ENCODE data around the gene LYRM4.
"Not testable (repeated sequence)": the region's sequence is repeated elsewhere in the genome, so short reads cannot be mapped to it uniquely, and the experiment has no call there.

LYRM4 gene

DNA sequence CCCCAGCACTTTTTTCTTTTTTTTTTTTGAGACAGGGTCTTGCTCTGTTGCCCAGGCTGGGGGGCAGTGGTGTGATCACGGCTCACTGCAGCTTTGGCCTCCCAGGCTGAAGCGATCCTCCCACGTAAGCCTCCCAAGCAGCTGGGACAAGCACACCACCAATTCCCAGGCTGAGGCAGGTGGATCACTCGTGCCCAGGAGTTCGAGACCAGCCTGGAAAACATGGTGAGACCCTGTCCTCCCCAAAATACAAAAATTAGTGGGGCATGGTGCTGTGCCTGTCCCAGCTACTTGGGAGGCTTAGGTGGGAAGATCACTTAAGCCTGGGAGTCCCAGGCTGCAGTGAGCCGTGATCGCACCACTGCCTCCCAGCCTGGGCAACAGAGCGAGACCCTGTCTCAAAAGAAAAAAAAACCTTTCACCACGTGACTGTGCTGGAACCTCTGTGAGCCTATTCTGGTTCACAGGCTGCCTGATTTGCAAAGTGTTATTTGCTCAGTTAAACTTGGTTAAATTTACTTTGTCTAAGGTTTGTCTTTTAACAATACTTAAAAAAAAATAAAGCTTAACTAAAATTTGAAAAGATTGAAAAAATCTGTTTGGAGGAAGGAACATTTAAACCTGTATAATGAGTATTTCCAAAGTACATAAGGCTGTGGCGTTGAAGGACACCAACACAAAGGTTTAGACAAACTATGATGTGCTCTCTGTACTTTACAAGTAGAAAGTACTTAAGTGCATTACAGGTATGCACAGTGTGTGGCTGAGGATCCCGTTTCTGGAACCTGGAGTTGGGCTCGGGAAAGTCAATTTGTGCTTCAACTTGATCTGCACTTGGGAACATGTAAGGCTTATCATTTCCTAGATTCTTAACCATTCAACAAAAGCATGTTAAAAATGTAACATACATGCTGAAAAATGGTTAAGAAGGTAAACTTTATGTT, 120.7 kb downstream of the LYRM4 start:
- no peak for DNase-seq

DNA sequence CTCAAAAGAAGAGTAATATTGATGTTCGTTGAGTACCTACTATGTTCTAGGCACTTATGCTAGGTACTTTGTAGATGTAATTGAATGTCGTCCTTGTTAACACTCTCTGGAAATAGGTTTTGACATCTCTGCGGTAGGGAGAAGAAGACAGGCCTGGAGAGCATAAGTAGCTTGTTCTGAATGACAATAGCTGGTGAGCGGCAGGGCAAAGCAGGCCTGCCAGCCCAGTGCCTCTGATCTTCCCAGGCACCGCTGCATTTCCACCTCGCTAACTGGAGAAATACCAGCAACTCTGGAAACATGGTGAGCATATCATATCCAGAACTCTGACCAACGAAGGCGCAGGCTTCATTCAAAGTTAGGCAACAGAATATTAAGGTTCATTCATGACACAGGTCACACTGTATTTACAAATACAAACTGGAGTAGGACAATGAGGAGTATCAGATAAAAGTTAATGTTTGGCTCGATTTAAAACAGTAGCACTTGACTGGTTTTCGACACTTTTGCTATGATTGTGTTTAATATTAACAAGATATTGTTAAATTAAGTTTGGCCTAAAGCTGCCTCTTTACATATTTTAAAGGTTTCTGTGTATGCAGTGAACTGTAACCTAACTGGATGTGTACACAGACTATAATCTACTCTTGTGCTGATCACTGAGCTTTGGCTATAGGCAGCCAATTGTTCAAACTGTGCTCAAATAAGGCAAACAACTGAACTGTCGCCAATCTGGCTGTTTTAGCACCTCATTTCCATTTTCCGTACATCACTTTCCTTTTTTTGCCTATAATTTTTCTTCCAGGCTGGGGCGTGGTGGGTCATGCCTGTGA, 121.5 kb downstream of the LYRM4 start:
- no peak for DNase-seq

DNA sequence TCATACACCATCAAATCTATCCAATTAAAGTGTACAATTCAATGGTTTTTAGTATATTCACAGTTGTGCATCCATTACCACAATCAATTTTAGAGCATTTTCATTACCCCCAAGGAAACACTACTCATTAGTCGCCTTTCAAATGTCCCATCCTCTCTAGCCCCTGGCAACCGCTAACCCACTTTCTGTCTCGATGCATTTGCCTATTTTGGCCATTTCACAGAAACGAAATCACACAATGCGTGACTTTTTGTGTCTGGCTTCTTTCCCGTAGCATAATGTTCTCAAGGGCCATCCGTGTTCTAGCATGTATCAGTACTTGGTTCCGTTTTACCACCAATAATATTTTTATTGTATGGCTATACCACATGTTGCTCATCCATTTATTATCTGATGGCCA, 123.9 kb downstream of the LYRM4 start:
- DNase-seq = no peak

DNA sequence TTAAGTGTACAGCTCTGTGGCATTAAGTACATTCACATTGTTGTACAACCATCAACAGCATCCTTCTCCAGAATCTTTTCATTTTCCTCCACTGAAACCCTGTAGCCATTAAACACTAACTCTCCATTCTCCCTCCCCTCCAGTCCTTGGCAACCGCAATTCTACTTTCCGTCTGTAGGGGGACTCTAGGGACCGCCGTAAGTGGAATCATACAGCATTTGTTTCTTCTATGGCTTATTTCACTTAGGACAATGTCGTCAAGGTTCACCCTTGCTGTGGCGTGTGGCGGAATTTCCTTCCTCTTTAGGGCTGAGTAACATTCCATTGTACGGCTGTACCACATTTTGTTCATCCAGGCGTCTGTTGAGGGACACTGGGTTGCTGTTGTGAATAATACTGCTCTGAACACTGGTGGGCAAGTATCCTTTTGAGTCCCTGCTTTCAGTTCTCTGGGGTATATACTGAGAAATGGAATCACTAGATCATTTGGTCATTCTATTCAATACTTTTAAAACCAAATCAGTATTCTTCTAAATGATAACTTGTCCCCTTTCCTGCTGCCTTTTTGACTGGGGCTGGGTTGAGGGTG, 124.9 kb downstream of the LYRM4 start:
- no peak for DNase-seq

DNA sequence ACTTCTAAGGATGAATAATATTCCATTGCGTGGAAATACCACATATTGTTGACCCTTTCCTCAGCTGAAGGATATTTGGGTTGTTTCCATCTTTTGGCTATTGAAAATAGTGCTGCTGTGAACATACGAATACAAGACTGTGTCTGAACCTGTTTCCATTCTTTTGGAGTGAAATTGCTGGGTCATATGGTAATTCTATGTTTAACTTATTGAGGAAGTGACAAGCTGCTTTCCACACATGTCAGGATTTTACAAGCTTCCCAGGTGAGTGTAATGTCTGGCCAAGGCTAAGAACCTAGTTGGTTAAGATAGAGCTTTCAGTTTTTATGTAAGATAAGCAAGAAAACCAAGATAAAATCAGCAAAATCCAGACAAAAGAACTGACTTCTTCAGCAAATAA, 126.8 kb downstream of the LYRM4 start:
- DNase-seq = no peak

DNA sequence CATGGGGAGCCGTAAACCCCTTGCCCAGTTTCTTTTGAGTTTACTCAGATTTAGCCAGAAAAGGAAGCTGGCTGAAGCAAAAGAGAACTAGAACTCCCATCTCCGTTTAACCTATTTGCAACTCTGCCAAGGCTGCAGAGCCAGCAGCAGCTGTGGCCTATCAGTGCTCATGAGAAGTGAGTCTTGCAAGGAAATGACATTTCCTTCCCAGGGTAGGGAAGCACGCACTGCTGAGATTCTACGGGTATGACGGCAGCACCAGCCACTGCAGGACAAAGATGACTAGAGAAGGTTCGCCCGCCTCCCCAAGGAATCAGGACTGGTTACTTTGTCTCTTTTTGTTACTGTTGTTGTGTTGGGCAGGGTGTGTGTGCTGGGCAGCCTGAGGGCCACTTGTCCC, 128.0 kb downstream of the LYRM4 start:
- DNase-seq = peak; percentile 83

DNA sequence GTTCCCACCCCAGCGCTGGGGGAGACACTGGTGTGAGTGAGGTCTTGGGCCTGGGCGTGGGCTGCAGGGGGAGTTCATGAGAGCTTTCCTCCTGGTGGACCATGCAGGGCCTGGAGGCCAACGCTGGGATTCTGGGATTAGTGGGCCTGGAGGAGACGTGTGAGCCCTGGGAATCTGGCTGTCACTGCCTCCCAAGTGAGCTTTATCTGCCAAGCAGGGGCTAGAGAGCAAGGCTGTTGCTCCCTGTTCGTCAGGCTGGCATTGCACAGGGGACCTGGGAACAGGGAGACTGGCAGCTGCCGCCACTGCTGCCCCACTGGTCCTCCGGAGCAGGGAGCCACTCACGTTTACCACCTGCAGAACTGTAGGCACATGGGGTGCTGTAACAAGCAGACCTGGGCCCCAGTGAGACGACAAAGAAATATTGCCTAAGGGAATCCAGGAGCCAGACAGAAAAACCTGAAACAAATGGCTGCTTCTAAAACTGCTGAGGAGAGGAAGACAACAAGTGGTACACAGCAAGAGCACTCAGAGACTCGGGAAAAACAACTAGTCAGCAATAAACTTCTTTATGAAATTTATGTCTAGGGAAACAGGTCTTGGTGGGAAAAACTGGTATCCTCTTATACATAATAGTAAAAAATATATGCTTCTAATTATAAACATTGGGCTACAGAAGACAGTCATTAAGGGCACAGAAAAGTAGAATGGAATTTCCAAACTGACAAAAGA, 130.4 kb downstream of the LYRM4 start:
- no peak for DNase-seq

DNA sequence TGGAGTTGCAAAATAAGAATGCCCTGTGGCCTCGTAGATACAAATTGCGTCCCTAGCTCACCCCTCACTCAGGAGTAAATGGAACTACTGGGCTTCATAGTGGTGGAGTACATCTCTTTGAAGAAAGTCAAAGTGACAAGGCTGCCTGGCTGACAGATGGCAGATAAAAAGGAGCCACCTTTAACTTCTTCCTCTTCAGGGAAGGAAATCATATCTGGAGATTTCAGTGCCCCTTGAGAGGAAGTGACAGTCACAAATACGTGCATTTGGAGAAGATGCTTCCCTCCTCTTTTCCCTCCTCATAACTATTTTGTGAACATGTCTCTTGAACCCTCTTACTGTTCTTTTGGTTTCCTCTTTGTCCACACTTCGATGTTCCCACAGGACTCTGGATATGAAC, 132.4 kb downstream of the LYRM4 start:
- DNase-seq = no peak

DNA sequence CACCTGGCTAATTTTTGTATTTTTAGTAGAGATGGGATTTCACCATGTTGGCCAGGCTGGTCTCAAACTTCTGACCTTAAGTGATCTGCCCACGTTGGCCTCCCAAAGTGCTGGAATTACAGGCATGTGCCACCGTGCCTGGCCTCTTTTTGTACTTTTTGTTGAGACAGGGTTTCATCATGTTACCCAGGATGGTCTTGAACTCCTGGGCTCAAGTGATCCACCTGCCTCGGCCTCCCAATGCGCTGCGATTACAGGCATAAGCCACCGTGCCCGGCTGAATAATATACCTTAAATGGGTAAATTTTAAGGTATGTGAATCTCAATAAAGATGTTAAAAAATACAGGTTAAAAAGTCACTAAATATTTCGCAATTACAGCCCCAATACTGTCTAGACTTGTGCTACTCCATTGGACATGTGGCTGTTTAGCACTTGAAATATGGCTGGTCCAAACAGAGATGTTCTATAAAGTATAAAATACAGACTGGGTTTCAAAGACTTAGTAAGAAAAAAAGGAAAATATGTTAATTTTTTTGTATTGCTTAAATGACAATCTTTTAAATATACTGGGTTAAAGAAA, 133.6 kb downstream of the LYRM4 start:
- no peak for DNase-seq

DNA sequence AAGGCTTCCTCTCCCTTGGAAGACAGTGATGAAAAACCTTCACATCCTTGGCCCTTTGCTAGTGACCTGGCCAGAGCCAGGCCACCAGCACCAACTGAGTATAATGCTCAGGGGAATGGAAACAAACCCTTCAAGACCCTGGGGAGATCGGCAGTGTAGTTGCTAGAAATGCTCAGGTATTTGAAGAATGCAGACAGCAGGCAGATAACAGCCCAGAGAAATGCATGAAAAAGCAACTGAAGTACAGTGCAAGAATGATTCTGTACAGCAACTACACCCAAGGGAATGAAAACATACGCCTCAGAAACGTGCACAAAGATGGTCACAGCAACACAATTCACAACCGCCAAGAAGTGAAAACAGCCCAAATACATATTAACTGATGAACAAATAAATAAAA, 134.5 kb downstream of the LYRM4 start:
- DNase-seq = no peak

DNA sequence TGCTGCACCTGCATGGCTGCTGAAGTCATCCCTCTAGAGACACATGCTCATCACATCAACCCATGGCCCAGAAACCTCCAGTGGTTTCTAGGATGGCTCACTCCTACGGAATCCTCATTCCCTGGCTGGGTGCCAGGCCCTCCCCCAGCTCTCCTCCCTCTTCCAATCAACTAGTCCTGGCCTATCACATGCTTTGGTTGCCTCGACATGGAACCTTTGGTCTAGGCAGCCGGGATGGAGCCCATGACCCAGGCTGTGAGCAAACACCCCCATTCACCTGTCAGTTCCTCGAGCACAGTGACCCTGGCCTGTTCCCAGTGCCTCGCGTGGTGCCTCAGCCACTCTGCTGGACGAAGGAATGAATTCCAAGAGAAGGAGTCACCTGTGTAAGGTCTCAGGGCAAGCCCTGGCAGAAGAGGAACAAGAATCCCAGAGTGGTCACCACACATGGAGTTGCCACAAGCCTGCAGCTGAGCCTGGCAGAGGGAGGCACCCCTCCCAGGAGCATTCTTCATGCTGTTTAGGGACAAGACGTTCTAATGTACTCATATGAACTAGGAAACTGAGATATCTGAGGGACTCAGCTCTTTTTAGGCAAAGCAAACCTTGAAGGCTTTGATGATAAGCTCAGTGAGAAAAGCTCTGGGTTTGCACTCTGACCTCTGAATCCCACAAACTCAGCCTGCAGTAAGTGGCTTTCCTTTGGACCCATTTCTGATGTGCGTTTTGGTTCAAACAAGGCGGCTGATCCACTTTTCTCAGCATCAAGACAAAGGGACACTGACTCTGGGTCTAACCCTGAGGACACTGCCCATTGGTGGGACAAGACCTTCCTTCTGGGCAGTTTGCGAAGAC, 135.4 kb downstream of the LYRM4 start:
- peak; percentile 54 for DNase-seq

DNA sequence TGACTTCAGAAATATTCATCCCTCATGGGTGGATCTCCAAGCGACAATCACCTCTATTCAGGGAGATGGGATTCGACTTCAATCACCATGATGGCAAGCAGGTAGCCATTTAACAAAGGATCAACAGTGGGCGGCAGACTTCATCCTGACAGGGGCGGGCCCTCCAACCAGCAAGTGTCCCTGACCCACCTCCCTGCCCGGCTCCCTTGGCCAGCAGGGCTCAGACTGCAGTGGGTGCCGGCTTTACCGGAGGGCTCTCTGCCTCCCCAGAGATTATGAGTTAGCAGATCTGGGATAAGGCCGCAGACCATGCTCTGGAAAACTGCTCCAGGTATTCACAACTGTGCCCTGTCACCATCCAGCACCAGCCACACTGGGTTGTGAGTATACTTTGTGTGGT, 136.2 kb downstream of the LYRM4 start:
- no peak for DNase-seq

DNA sequence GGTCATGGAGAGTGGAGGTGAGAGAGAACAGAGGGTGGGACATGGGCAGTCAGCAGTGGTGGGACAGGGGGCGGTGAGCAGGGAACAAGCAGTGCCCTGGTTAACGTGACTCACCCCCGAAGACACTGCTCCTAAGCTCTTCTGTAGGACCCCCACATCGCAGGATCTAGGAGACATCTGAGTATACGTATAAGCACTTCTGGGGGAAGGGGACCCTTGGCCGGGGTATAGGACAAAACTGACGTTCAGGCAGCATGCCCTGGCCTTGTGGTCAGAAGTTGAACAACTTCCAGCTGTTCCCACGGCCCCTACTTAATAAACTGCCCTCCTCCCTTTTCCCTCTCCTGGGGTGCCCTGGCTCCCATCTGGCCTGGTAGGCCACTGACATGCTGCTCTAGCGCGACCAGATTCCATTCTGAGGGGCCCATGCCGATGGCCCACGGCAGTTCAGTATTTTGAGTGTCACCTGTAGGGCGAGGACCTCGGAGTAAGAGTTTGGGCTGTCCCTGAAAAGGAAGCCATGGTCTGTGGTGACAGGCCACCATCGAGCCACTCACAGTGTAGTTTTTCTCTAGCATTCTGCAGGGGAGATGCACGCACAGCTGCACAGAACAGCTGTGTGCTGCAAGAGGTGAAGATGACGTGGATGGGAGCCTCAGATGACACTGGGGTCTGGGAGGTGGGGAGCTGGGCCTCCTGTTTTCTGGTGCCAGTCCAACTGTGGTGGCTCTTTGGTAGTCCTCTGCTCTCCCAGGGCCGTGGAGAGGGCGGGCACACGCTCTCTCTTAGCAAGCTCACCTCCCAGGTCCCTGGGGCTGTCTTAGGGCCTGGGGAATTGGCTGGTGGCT, 137.2 kb downstream of the LYRM4 start:
- no peak for DNase-seq

DNA sequence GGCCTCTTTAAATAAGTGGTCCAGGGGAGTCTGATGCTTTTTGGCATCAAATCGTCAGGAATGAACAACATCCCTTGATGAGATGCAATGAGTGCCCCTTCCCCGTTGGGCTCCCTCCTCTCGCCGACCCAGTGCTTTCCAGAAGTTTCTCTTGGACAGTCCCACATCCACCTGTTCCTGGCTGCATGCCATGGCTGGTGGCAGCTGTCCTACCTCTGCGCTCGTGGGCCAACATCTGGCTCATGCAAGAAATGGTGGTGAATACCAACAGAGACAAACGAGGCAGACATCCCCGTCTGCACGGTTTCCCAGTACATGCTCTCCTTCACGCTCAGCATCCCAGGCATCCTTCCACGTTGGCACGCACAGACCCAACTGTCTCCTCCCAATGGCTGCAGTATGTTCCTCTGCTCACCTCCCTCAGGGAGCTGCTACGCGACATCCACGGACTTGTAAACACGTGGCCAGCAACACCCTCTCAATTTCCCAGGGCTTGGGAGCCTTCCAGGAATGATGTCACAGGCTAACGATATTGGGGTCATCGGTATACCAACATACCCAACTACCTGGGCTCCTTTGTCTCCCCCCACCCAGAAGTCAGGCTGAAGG, 138.1 kb downstream of the LYRM4 start:
- DNase-seq = no peak

DNA sequence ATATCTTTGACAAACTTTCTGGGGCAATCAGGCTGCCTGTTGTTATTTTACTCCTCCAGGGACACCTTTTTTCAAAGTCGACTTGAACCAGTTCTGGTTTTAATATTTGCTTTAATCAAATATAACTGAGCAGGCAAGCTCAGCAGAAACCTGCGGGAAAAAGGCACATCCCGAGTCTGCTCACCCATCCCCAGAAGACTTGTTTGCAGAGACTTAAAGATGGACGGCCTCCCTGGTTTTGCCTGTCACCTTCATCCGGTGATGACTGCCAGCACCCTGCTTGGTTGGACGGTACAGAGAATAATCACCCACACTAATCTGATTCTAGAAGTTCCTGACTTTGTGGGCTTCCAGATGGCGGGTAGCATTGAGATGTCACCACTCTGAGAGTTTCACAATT, 138.8 kb downstream of the LYRM4 start:
- DNase-seq = no peak

DNA sequence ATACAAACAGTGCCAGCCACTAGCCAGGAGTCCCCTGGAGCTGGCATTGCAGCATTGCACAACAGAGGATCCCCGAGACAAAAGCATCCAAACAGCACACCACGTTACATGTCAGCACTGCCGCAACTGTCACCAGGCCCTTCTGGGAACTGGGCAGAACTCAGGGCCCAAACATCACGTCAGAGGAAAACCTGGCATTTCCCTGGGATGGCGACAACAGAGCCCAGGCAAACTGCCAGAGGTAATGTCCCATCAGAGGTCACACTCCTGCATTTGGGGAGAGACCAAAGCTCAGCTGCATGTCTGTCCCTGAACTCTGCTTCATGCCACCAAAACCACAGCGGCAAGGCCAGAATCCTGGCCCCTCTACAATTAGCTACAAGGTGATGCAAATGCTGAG, 139.3 kb downstream of the LYRM4 start:
- DNase-seq = no peak

DNA sequence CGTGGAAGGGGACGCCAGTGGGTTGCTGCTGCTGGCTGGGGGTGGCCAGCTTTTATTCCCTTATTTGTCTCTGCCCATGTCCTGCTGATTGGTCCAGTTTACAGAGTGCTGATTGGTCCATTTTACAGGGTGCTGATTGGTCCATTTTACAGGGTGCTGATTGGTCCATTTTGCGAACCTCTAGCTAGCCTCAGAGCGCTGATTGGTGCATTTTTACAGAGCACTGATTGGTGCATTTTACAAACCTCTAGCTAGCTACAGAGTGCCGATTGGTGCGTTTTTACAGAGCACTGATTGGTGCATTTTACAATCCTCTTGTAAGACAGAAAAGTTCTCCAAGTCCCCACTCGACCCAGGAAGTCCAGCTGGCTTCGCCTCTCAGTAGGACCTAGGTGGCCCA, 140.2 kb downstream of the LYRM4 start:
- not testable (repeated sequence) for DNase-seq

DNA sequence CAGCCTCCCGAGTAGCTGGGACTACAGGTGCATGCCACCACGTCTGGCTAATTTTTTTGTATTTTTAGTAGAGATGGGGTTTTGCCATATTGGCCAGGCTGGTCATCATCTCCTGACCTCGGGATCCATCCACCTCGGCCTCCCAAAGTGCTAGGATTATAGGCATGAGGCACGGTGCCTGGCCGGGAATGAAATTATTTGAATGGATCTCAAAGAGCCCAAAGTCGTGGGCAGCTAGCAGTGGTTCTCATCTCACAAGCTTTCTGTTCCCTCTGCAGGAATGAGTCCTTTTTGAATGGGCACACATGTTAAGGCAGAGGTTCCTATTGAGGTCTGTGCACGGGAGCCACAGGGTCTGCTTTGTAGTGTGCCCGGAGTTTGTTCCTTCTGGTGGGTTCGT, 140.7 kb downstream of the LYRM4 start:
- no peak for DNase-seq

DNA sequence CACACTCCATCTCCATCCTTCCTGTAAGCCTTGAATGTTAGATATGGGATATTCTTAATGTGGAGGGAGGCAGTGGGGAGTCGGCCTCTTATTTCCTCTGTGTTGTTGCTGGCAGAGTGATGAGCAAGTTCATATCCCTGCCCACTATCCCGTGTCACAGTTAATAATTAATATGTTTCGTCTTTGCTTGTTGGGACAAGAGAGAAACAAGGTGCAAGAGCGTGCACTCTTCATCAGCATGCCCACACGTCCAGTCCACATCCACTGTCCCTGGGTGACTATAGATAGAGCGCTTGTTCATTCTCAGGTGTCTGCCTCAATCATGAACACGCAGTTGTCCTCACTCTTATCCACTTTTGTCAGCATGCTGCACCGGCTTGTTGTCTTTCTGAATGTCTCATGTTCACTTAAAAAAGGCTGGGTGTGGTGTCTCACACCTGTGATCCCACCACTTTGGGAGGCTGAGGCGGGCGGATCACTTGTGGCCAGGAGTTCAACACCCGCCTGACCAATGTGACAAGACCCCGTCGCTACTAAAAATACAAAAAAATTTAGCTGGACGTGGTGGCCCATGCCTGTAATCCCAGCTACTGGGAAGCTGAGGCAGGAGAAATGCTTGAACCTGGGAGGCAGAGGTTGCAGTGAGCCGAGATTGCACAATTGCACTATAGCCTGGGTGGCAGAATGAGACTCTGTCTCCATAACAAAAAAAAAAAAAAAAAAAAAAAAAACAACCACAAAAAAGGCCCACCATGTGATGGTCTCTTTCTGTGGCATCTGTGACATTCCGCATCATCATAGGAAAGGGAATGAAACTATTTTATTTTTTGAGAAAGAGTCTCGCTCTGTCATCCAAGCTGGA, 141.4 kb downstream of the LYRM4 start:
- no peak for DNase-seq

Measured in HCEC 1CT (cell line).